GM19193 (cell line): ENCODE measurements around the gene GSTK1.

Source experiments
- POLR2A ChIP-seq: IDR thresholded peaks from 4 replicates; pipeline ENCODE4 v1.6.1; 2011; ENCODE audit not compliant: insufficient read depth, insufficient read length; ENCODE audit errors: extremely low read depth

GSTK1 gene

DNA sequence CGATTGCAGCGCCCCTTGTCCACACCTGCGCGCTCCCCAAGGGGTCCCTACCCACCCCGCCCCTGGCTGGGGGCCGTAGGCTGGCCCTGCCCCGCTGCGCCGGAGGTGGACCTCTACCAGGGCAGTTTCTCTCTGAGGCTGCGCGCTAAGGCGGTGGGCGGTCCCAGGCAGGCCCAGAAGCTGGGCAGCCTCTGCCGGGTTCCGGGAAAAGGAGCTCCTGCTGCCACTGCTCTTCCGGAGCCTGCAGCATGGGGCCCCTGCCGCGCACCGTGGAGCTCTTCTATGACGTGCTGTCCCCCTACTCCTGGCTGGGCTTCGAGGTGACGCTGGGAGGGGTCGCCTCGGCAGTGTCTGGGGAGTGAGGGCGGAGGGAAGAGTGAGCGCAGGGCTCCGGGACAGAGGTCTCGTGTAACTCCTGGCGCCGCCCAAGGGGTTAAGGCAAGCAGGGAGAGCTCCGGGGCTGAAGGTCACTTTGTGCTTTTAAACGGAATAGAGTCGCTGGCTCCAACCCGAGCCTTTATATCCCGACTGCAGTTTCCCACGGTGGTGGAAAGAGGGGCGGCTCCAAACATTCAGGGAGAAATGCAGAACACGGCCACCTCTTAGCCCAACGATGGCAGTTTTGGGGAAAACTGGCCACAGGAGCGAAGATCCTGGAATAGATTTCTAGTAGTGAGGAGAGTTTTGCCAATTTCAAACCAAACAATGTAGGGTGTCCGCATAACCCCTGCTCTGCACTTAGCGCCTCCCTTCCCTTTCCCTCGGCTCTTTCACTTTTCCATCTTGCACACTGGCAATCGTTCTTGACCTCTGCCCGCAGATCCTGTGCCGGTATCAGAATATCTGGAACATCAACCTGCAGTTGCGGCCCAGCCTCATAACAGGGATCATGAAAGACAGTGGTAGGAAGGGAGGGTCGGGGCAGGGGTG lies at the start of gene GSTK1:
Gene GSTK1 (plus strand): TSS at position 176 of the 930 bp plus-strand sequence. CDS start 73 bp downstream, at position 249.
- peak; percentile 95 for TF ChIP-seq POLR2A

DNA sequence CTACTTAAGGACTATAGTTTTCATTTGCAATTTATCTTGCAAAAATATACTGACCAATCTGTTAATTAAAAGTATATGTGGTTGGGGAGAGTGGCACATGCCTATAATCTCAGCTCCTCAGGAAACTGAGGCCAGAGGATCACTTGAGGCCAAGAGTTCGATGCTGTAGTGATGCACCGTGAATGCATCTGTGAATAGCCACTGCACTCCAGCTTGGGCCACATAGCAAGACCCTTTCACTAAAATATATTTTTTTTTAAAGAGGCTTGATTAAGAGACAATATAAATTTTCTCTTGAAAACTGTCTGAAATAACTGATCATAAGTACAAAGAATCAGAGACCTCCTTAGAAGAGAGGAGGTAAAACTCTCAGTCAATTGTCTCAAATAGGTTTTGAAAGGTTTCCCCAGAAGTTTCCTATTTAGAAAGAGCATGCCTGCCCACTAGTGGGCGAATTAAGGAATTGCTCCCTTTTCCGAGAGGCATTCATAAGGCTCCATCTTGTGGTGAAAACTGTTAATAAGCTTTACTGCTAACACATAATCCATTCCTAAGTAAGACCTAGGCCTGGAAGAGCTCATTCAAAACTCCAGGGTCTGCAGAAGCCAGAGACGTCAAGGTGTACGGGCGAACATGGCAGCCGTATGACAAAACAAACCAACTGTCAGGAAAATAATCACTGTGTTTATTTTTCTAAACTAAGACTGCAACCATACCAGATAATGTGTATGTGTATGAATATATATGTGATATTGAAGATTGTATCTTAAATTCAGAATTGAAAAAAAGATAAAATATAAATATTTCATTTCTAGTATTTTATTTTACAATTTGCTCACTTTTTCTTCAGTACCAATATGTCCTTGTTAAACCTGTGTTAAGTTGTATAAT lies 48.2 kb upstream of the GSTK1 start:
- no peak for TF ChIP-seq POLR2A

DNA sequence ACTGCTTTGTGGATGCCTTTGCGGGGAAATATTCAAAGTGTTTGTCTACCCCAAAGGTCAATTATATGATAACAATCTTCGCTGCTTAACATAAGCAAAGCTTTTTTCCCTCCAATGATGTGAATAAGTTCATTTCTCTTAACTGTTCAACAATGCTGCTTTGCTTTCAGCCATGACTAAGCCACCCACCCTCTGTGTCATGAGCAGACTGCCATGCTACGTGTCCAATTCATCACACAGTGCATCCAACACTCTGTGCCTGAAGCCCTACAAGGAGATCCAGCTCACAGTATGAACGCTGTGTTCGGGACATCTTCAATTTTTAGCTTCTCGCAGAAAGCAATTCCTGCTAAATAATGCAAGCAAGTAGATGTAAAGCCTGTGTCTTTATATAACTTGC lies 47.1 kb upstream of the GSTK1 start:
- no peak for TF ChIP-seq POLR2A

DNA sequence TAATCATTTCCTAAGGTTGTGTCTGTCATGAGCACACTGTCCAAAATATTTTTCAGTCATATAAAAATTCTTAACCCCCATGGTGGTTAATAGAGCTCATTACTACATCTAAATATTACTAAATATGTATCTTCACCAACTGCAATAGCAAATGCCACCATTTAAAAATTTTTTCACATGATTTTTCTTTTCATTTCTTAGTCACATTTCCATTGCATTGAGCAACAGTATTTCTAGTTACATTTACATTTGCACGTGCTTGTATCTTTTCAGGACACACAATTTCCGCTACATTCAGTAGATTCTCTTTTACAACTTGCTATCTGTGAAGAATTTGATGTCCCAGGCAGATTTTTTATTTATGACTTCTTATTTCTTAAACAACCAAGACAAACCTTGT lies 46.6 kb upstream of the GSTK1 start:
- no peak for TF ChIP-seq POLR2A

DNA sequence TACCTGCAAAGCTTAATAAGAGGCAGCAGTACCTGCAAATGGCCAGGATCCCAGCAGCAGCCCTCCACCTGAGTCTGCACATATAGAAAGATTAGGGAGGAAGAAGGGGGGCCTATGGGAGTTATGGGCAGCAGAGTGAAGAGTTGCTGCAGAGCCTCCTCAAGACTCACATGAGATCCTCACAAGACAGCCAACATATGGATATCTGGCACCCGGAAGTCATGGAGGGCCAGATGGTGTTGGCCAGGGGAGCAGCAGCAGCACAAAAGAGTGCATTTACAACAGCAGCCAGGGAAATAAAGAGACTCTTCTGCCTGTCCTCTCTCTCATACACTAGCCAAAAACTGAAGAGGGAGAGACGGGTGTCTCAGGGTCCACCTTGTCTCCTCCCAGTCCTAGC lies 45.4 kb upstream of the GSTK1 start:
- TF ChIP-seq POLR2A: no peak

DNA sequence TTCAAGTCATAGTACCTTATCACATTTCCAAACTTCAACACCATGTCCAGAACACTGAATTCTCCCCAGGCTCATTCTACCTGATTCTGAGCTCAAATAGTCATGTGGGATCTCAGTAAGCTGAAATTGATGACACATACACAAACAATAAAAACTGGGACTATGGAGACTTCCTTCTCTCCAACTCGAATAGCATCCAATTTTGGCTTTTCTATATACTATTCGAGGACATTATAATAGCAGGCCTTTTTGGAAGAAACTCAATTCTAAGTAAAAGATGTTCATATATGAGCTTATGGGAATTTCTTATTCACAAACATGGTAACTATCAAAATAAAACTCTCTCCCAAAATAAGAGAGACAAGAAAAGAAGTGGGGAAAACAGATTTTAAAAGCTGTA lies 42.0 kb upstream of the GSTK1 start:
- TF ChIP-seq POLR2A: no peak

DNA sequence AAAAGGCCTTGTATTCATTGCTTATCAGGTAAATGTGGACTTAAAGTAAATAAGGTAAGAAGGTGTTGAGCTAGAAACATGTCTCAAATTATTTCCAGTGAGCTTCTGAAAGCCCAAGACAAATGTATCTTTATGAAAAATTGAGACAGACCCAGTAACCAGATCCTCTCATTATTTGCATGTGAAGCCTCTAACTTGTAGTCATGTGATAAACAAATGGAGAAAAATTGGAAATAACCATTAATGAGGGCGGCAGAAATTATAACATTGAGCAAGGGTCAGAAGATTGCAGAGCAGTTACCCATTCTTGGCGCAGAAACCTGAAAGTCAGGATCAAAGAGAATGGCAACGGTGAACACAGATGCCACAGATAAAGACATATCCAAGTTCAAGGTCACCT lies 41.5 kb upstream of the GSTK1 start, which contains the start of gene TAS2R40:
Gene TAS2R40 (plus strand): TSS at position 301 of the 400 bp plus-strand sequence. CDS start 42 bp downstream, at position 343.
- TF ChIP-seq POLR2A: no peak

DNA sequence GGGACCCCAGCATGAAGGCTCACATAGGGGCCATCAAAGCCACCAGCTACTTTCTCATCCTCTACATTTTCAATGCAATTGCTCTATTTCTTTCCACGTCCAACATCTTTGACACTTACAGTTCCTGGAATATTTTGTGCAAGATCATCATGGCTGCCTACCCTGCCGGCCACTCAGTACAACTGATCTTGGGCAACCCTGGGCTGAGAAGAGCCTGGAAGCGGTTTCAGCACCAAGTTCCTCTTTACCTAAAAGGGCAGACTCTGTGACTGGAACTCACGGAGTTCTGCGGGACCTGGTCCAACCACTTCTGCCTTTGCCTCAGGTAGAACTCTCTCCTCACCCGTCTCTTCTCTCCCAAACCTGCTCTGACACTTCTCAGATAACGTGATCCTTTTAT lies 40.5 kb upstream of the GSTK1 start:
- no peak for TF ChIP-seq POLR2A

DNA sequence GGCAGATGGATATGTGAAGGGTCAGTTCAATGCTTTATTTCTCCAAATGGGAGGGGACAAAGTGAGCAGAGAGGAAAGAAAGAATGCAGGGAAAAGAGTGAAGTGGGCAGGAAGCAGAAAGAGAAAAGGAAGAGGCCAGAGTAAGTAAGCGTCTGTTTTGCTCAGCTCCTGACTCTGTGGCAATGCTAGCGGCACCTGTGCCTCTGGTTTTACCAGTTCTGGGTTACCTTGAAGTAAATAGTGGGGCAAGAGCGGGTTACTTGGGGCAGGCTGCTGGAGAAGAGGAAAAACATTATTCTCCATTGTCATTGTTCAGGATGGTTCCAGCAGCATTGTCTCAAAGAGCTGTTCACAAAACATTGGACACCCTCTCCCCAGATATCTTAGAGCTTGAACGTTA lies 39.5 kb upstream of the GSTK1 start:
- TF ChIP-seq POLR2A: no peak

DNA sequence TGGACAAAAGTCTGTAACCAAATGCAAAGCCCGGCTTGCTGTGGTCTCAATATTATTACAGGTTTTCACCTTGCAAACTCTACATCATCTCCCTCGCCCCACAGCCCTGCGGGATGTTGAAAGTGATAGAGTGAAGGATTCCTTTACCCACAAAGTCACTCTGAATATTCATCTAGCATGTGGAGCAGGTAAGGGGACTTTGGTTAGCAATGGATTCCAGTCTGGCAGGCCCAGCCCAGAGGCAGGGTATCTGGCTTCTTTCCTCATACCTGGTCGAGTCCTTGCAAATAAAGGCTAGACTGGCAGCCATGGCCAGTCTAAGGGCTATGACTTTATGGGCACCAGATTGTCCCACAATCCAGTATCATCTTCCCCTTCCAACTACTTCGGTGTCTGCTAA lies 38.2 kb upstream of the GSTK1 start:
- TF ChIP-seq POLR2A: no peak

DNA sequence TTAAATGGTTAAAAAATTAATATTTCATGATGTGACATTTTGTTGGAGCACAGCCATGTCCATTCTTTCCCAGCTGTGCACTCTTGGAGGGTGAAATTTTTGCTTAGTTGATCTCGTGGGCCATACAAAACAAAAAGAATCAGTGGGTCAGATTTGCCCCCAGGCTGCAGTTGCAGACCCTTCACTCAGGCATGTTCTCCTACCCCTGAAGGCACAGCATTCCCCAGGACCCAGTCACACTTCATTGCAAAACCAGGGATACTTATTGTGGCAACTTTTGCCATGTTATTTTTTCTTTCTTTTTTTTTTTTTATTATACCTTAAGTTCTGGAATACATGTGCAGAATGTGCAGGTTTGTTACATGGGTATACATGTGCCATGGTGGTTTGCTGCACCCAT lies 35.4 kb upstream of the GSTK1 start:
- TF ChIP-seq POLR2A: no peak

DNA sequence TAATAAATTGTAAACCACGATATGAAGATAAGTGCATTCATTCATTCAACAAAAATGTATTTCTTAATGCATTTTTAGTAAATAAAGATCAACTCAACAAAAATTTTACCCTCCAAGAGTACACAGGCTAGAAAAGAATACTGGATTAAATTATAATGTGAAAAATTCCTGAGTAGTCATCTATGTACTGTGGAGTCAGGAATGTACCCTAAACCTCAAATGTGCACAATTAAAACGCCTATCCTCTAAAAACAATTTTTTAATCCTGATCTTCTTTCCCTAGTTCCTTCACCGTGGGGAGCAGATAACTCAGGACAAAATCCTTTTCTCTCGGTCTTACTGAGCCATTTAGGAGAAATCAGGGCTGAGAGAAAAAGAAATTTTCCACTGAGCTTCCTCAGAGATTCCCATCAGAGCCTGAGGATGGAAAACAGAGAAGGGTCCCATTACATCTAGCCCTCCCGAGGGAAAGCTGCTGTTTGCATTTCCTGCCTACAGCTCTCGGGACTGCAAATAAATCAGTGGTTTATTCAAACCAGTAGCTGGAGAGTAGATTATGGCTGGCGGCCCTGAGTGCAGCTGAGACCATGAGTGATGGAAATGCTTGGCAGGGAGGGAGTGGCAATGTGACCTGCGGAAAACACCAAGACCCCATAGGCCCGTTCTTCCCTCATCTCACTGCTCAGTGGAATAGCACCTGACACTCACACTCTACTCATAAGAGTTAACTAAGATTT lies 34.0 kb upstream of the GSTK1 start:
- TF ChIP-seq POLR2A: no peak

DNA sequence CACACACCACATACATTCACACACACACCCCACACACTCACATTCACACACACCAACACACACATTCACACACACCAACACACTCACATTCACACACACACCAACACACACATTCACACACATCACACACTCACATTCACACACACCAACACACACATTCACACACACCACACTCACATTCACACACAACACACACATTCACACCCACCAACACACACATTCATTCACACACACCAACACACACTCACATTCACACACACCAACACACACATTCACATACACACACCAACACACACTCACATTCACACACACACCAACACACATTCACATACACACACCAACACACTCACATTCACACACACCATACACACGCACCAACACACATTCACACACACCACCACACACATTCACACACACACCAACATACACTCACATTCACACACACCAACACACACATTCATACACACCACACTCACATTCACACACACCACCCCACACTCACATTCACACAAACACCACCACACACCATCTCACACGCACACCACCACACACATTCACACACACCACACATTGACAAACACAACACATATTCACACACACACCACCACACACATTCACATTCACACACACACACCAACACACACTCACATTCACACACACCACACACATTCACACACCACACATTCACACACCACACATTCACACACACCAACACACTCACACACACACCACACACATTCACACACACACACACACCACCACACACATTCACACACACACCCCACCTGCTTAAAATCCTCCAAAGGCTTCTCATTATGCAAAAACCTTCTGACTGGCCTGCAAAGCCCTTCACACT lies 32.4 kb upstream of the GSTK1 start:
- no peak for TF ChIP-seq POLR2A
